T-helper 2 cell (primary cell): ENCODE measurements around the gene INSYN2B.

Experiments used
- DNase-seq, 5 experiments: peaks; one replicate each; pipeline versions ENCODE4 v3.0.0 to v3.0.0-alpha.2; 2012 to 2022

INSYN2B gene

GRCh38 chr5:169881702-169882303 lies 98.5 kb downstream of the INSYN2B start:
- DNase-seq, result no peak

DNA sequence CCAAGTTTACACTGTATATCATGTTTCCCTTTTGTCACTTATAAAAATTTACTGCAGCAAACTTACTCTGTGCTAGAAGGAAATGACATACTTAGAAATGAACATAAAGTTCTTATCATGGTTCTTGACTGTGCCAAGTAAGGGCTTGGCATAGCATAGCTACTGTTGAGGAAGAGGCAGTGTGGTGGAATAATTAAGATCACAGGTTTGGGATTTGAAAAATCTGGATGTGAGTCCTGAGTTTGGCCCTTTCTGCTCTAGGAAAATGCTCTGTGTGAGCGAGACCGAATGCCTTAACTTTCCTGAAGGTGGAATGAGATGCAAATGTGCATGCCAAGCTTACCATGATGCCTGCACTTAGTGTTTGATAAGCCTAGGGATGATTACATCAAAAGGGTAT lies 99.5 kb downstream of the INSYN2B start:
- DNase-seq, result no peak

DNA sequence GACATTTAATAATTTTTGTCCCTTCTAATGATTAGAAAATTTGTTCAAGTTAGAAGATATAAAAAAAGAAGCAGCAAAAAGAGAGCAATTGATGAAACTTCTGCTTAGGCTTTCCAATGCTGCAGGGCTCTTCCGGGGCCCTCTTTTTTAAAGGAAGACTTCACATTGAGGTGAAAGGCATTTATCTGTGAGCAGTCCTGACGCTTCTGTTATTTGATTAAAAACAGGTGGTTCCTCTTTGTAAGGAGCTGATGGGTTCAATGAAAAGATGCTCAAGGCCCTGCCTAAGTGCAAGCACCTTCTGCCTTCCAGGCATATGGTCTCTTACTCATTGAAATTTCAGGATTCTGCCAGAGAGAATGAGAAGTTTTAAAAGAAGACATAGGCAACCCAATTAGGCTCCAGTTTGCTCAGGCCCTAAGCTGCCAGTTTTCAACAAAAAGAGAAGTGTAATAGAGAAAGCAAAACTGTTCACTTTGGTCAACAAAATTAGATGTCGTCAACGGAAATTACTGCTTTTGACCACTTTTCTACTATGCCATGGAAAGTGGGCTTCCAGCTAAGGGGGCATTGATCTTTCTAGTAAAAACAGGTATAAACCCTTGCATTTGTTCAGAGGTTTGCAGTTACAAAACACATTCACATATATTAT lies 100.2 kb downstream of the INSYN2B start:
- no peak for DNase-seq

DNA sequence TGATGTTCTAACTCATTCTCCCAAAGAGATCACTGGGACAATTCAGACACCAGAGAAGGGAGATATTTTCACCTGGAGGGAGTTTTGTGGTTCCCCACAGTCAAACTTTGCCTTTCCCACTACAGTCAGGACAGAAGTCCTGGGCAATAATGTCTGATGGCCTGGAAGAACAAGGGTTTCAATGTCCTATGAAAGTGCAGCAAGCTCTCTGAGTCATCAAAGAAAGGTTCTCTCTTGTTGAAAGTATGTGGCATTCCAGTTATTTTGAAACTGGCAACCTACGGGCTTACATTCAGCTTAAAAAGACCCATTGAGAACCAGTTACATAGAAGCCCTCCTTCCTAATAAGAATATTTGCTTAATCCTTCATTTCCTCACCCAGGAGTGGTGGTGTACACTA lies 103.9 kb downstream of the INSYN2B start:
- DNase-seq, result no peak

- DNase-seq, result no peak
Observed at GRCh38 chr5:169875731-169876130, 104.6 kb downstream of the INSYN2B start.

GRCh38 chr5:169875091-169875728 lies 105.1 kb downstream of the INSYN2B start:
- no peak for DNase-seq

DNA sequence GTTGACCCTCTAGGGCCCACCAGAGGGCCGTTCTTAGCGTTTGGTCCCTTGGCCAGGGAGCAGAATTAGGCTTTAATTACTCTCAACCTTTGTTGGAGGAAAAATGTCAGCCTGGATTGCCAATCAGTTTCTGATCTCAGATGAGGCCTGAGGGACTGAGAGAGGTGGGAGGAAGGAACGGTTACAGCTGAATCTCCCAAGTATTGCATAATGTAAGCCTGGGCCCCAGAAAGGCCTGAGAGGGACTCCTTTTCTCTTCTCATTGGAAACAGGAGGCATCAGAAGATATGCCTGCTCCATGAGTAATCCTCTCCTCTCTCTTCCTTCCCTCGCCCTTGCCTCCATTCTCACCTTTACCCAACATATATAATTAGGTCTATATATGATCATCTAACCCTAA lies 105.7 kb downstream of the INSYN2B start:
- DNase-seq, result no peak

DNA sequence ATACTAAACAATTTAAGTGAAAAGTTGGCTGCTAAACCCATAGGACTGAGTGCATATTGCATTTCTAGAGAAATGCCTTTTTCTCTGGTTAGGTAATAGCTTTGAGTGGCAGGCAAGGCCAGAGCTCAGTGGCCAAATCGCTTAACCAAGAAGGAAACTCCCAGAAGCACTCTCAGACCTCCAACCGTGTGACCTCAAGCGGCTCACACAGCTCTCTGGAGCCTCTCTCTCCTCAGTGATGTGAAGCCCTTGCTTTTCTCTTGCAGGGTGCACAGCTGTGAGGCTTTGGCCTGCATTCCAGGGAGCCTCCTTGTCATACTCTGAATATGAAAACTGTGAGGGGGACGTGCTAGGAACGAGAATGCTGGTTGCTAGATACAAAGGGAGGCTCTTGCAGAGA lies 106.7 kb downstream of the INSYN2B start:
- DNase-seq, result no peak

- no peak for DNase-seq
Observed at GRCh38 chr5:169871826-169872490, 108.3 kb downstream of the INSYN2B start.

DNA sequence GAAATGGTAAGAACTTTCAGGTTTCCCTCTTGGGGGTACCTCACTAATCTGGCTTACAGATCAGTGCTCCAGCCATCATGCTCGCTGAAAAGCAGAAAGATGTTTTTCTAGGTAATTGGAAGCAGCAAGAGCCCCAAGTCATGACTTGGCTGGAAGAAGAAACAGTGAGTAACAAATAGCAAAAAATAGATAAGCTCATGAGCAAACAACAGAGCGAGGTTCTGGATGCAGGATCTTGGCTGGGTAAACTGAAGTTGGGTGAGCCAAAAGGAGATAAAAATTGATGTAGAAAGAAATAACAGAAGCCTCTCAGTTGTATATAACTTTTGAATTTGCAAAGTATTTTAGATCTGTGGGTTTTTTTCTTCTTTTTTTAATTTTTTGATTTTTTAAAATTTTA lies 110.1 kb downstream of the INSYN2B start:
- DNase-seq, result no peak

- DNase-seq, result no peak
Observed at GRCh38 chr5:169869066-169869465, 111.2 kb downstream of the INSYN2B start.

GRCh38 chr5:169867347-169867746 lies 112.9 kb downstream of the INSYN2B start:
- no peak for DNase-seq

GRCh38 chr5:169864483-169864882 lies 115.8 kb downstream of the INSYN2B start:
- DNase-seq, result no peak

- DNase-seq, result no peak
Observed at GRCh38 chr5:169862391-169862811, 117.9 kb downstream of the INSYN2B start.

GRCh38 chr5:169861934-169862333 lies 118.4 kb downstream of the INSYN2B start:
- DNase-seq, result no peak

GRCh38 chr5:169861433-169861832 lies 118.9 kb downstream of the INSYN2B start:
- DNase-seq, result no peak

- DNase-seq, result peak in 1 of 5 experiments; percentile 48
Observed at GRCh38 chr5:169860585-169860984, 119.7 kb downstream of the INSYN2B start.

GRCh38 chr5:169856571-169856970 lies 123.7 kb downstream of the INSYN2B start:
- peak in 1 of 5 experiments; percentile 17 for DNase-seq

DNA sequence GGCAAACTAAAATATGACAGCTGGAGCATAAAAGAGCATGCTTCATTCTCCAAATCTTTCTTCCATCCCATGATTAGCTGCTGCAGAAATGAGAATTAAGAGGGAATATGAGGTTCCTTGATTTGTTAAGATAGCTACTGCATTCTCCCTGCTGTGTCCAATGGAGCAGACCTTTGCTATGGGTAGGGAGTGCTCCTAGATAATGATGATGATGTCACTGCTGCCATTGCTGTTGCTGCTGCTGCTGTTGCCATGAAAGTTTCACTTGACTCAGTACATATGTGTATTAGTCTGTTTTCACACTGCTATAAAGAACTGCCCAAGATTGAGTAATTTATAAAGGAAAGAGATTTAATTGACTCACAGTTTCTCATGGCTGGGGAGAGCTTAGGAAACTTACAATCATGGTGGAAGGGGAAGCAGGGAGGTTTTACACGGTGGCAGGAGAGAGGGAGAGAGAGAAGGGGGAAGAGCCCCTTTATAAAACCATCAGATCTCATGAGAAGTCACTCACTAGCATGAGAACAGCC lies 128.9 kb downstream of the INSYN2B start:
- DNase-seq, result no peak

GRCh38 chr5:169850409-169850808 lies 129.9 kb downstream of the INSYN2B start:
- no peak for DNase-seq

DNA sequence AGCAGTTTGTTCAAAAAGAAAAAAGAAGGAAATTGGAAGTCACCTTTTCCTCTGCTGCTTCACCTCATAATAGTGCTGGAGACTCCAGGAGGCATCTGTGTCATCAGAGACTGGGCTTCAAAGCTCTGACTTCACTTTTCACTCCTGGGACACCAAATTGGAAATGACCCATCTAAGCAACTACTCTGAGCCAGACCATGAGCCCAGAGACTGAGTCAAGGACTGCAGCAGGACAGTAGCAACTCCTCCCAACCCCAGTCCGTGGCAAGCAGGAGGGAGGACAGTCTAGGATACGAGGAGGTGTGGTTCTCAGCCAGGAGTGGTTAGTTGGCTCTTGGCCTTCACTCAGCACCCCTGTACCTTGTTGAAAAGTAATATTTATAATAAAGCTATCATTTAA lies 131.5 kb downstream of the INSYN2B start:
- DNase-seq, result no peak

DNA sequence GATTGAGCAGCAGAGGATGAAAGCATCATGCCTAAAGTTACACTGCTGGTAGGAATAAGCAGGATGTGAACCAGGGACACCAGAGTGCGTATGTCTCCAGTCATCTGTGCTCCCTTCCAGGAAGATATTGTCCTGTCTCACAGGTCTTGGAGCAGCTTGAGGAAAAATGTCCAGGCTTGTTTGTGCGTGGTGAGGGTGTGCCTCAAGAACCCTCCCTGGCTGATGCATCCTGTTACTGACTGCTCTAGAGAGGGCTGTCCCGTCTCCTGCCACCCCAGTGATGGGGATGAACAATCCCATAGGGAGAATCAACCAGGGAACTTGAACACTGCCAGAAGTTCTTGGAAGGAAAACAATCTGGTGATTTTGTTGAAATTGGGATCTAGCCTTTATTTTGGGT lies 132.0 kb downstream of the INSYN2B start:
- DNase-seq, result no peak

DNA sequence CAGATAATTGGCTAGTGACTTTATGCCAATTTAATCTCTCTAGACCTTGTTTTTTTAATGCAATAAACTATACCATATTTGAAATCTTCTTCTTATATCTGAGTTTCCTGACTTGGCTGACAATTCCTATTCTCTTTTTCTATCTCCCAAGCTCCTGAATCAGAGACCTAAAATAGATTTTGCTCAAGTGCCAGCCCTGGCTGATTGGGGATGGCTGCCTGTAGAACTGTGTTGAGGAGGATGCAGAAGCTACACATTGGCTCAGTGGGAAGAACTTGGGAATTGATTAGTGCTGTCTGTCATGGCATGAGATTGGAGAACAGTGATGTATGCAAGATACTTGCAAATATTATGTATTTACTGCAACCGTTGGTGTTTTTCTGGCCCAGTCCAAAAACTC lies 132.8 kb downstream of the INSYN2B start:
- DNase-seq, result no peak
